ENCODE results near the gene GNA12. TPM values are rescaled to one million over a fixed set of nuclear protein-coding genes. Genes with fewer than 3 reads are reported as not detected.

The GNA12 gene
- total RNA-seq, 1 donor from 2014 or later = 54.6 TPM

GRCh38 chr7:2720024-2720423 lies 124.1 kb downstream of the GNA12 start:
- Mint-ChIP-seq H3K27me3 (no peaks in the 10 kb centered on the region), H3K9me3 (no peaks in the 10 kb centered on the region), H3K27ac (no peak overlapping the region), H3K36me3 (ENCODE audit: low read depth) (peaks cover 25% of the 10 kb centered on the region), H3K4me3 (no peak overlapping the region), H3K4me1 (peaks cover 64% of the 10 kb centered on the region)
- ChIA-PET CTCF (interaction anchor here (1.1 to 3.5 kb wide), 5 partner anchors 10 to 268 kb away, joined by 3 to 43 read pairs (median 8); no protein-coding TSS in a partner anchor), POLR2A (interaction anchor here (1.4 kb wide), 1 partner anchor 9 kb away, joined by 4 read pairs; no protein-coding TSS in a partner anchor)
- intact Hi-C loops (cut with micrococcal nuclease) = loop anchor here (2.0 to 5.0 kb wide), 5 partner anchors 15 to 145 kb away; no protein-coding TSS in a partner anchor
- ATAC-seq (ENCODE audit: low read depth) = no peak
- no peak for DNase-seq
- no peak for TF ChIP-seq CTCF (IDR thresholded peaks at IDR 0.05)

- peak; percentile 64 for DNase-seq
Observed at GRCh38 chr7:2719007-2719406, 125.1 kb downstream of the GNA12 start.

DNA sequence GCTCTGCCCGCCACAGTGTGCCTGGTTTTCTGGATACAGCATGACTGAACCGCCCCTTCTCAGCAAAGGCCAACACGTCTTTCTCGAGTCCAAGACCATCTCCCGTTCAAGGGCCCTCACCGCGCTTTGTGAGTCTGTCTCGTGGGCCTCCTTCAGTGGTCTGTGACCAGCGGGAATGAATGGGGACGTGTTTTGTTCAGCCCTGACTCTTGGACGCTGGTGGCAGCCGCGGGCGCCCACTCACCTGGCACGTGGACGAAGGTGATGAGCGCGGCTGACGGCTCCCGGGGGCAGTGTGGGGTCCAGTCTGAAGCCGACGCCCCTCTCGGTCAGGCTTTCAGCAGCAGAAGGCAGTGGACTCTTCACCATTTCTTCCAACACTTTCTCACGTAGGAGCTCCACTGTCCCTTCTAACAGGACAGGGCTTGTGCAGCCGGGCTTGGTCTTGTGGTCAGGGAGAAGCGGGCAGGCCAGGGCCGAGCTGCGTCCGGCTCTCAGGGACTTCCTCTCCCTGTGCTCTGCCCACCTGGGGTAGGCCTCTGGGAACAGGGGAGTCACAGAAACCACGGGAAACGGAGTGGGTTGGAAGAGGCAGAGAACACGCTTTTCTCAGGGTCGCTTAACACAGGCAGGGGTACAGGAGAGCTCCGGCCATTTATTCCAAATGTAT lies 125.7 kb downstream of the GNA12 start:
- no peak for DNase-seq
- Mint-ChIP-seq H3K4me1 (peaks cover 74% of the 10 kb centered on the region), H3K27me3 (no peaks in the 10 kb centered on the region), H3K4me3 (no peak overlapping the region), H3K9me3 (no peaks in the 10 kb centered on the region), H3K27ac (peak overlapping the region; percentile 60), H3K36me3 (ENCODE audit: low read depth) (peaks cover 29% of the 10 kb centered on the region)
- intact Hi-C loops (cut with micrococcal nuclease) = loop anchor here (5.0 kb wide), 2 partner anchors 124 to 324 kb away; partner anchors contain the start of genes CARD11 and GNA12
- CTCF ChIA-PET = interaction anchor here (0.5 to 3.5 kb wide), 14 partner anchors 9 to 1138 kb away, joined by 3 to 43 read pairs (median 4); no protein-coding TSS in a partner anchor
- POLR2A ChIA-PET = interaction anchor here (0.7 to 2.6 kb wide), 7 partner anchors 8 to 179 kb away, joined by 3 to 17 read pairs (median 4); no protein-coding TSS in a partner anchor
- ATAC-seq (ENCODE audit: low read depth) = no peak
- no peak for TF ChIP-seq CTCF (IDR thresholded peaks at IDR 0.05)

More at GRCh38 chr7:2719007-2719406, 125.1 kb downstream of the GNA12 start:
- Mint-ChIP-seq H3K36me3 (ENCODE audit: low read depth) (peaks cover 23% of the 10 kb centered on the region), H3K4me3 (no peak overlapping the region), H3K27ac (peak overlapping the region; percentile 35), H3K9me3 (no peaks in the 10 kb centered on the region), H3K27me3 (no peaks in the 10 kb centered on the region), H3K4me1 (peaks cover 72% of the 10 kb centered on the region)
- ATAC-seq (ENCODE audit: low read depth) = peak; percentile 65
- TF ChIP-seq CTCF (IDR thresholded peaks at IDR 0.05) = peak; percentile 77
- ChIA-PET CTCF (interaction anchor here (0.5 to 3.5 kb wide), 14 partner anchors 9 to 1138 kb away, joined by 3 to 43 read pairs (median 4); no protein-coding TSS in a partner anchor), POLR2A (interaction anchor here (0.7 to 2.6 kb wide), 9 partner anchors 9 to 179 kb away, joined by 3 to 17 read pairs (median 4); no protein-coding TSS in a partner anchor)
- intact Hi-C loops (cut with micrococcal nuclease) = loop anchor here (1.0 to 5.0 kb wide), 4 partner anchors 10 to 323 kb away; partner anchors contain the start of genes CARD11 and GNA12

DNA sequence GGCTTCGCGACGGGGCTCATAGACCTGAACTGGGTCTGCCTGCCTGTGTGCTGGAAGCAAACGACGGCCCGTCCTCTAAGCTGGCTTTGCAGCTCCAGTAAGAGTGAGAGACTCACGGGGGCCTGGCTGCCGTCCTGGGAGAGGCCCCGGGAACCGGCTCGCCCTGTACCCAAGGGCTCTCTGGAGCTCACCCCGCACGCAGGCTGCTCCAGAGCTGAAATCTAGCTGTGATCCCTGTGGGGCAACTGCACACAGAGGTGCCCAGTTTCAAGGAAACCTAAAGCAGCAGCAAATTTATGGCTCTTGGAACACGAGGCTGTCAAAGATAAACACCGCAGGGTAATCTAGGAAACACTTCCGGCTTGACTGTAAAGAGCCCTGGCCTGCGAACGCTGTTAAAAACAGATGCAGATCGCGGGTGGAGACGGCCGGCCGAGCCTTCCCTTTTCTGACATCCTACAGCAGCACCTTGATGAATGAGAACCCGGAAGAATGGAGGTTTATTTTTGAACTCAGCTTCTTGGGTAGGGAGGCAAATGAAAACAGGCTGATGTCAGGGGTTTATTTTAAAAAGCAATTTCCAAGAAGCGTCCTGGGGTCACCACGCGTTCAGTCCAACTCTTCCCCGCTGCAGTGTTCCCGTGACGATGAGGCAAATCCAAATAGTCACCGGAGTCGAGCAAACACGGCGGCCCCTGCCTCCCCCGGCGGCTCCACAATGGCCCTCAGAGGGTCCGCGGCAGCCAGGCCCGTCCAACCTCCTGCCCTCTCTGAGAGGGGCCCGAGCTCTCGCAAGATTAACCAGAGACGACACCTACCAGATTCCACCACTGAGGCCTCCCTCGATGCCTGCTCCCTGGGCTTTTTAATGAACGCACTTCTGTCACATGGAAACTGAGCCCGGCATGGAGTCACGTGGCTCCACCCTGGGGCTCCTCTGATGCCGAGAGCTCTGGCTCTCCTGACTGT lies 126.5 kb downstream of the GNA12 start:
- no peak for TF ChIP-seq CTCF (IDR thresholded peaks at IDR 0.05)
- ChIA-PET POLR2A (interaction anchor here (2.6 kb wide), 1 partner anchor 19 kb away, joined by 7 read pairs; no protein-coding TSS in a partner anchor), CTCF (interaction anchor here (1.0 to 3.5 kb wide), 4 partner anchors 8 to 104 kb away, joined by 3 to 43 read pairs (median 10); no protein-coding TSS in a partner anchor)
- H3K9me3 Mint-ChIP-seq = no peaks in the 10 kb centered on the region
- H3K36me3 Mint-ChIP-seq (ENCODE audit: low read depth) = peaks cover 26% of the 10 kb centered on the region
- ATAC-seq (ENCODE audit: low read depth) (no peak), DNase-seq (no peak)
- intact Hi-C loops (cut with micrococcal nuclease) = loop anchor here (2.0 to 5.0 kb wide), 3 partner anchors 19 to 325 kb away; partner anchors contain the start of genes CARD11 and GNA12
- H3K4me1 Mint-ChIP-seq = peaks cover 69% of the 10 kb centered on the region
- H3K4me3 Mint-ChIP-seq = peak overlapping the region; percentile 38
- H3K27me3 Mint-ChIP-seq = no peaks in the 10 kb centered on the region
- H3K27ac Mint-ChIP-seq = peak overlapping the region; percentile 60

Data from activated B cell treated with CpG ODN at 0.5 μM for 24 hours (primary cell).